ENCODE data around the gene OR2F1.
"Not testable (repeated sequence)": the region's sequence is repeated elsewhere in the genome, so short reads cannot be mapped to it uniquely, and the experiment has no call there.

OR2F1 gene

DNA sequence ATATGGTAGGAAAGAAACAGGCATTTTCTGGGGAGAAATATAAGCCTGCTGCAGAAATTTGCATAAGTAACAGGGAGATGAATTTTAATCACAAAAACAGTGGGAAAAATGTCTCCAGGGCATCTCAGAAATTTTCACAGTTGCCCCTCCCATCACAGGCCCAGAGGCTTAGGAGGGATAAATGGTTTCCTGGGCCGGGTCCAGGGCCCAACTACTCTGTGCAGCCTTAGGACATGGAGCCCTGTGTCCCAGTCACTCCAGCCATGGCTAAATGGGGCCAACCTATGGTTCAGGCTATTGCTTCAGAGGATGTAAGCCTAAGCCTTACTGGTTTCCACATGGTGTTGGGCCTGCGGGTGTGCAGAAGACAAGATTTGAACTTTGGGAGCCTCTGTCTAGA is 54.7 kb downstream of the OR2F1 start:
- DNase-seq (ENCODE audit: low read depth, low spot score) = no peak

DNA sequence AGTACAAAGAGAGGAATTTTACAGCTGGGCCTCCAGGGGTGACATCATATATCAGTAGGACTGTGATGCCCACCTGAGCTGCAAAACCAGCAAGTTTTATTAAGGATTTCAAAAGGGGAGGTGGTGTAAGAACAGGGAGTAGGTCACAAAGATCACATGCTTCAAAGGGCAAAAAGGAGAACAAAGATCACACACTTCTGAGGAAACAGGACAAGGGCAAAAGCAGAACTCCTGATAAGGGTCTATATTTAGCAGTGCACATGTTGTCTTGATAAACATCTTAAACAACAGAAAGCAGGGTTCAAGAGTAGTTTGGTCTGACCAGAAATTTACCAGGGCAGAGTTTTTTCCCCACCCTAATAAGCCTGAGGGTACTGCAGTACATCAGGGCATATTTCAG is 55.4 kb downstream of the OR2F1 start:
- not testable (repeated sequence) for DNase-seq (ENCODE audit: low read depth, low spot score)

DNA sequence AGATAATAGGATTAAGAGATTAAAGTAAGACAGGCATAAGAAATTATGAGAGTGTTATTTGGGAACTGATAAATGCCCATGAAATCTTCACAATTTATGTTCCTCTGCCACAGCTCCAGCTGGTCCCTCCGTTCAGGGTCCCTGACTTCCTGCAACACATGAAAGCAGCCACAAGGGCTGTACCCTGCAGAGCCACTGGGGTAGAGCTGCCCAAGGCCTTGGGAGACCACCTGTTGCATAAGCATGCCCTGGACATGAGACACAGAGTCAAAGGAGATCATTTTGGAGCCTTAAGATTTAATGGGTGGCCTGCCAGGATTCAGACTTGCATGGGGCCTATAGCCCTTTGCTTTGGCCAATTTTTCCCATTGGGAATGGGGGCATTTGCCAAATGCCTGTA is 56.2 kb downstream of the OR2F1 start:
- DNase-seq (ENCODE audit: low read depth, low spot score) = not testable (repeated sequence)

DNA sequence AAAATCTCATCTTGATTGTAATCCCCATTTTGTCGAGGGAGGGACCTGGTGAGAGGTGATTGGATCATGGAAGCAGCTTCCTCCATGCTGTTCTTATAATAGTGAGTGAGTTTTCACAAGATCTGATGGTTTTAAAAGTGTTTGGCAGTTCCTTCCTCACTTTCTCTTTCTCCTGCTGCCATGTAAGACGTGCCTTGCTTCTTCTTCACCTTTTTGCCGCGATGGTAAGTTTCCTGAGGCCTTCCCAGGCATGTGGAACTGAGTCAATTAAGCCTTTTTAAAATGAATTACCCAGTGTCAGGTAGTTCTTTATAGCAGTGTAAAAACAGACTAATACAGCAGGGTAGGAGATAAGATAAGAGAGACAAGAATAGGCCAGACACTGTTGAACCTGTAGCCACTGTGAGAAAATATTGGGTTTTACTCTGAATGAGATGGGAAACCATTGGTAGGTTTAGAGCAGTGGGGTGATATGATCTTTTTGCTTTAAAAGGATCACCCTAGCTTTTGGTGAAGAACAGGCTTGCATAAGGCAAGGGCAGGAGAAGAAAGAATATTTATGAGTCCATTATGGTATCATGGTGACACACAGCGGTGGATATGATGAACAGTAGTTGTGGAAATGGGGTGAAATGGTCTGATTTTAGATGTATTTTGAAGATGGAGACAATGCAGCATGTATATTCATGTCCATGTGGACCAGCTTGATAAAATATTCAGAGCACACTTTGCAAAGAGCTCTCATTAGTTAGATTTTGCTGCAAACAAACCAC is 57.0 kb downstream of the OR2F1 start:
- no peak for DNase-seq (ENCODE audit: low read depth, low spot score)
